Neural progenitor cell (in vitro differentiated cells): ENCODE measurements around the gene ACP7. TPM values are rescaled to one million over a fixed set of nuclear protein-coding genes. Genes with fewer than 3 reads are reported as not detected.
"Not testable (repeated sequence)": the region's sequence is repeated elsewhere in the genome, so short reads cannot be mapped to it uniquely, and the experiment has no call there.

Source experiments
- DNase-seq: peaks from one replicate; pipeline ENCODE4 v3.0.0-alpha.2; 2016; ENCODE audit warnings: low spot score
- H2AFZ ChIP-seq: fragments of 200-600 bp; sonication (generic); replicated peaks from 2 replicates; pipeline ENCODE4 v1.6.1; 2016; ENCODE audit warnings: antibody characterized with exemption
- H3F3A ChIP-seq: fragments of 200-600 bp; sonication (generic); 2 replicates; pipeline ENCODE4 v1.6.1; 2016; ENCODE audit warnings: antibody characterized with exemption, low read depth
- H3K27ac ChIP-seq: fragments of 200-600 bp; sonication (generic); 2 replicates; pipeline ENCODE4 v1.5.1; 2016; ENCODE audit warnings: mild to moderate bottlenecking
- H3K27me3 ChIP-seq: fragments of 200-600 bp; sonication (generic); 2 replicates; pipeline ENCODE4 v1.6.1; 2016; ENCODE audit warnings: mild to moderate bottlenecking, moderate library complexity
- H3K36me3 ChIP-seq: fragments of 200-600 bp; sonication (generic); 2 replicates; pipeline ENCODE4 v1.5.1; 2016
- H3K4me1 ChIP-seq: fragments of 200-600 bp; sonication (generic); 2 replicates; pipeline ENCODE4 v1.6.1; 2016; ENCODE audit warnings: mixed run types
- H3K4me2 ChIP-seq: fragments of 200-600 bp; sonication (generic); 2 replicates; pipeline ENCODE4 v1.6.1; 2016
- H3K4me3 ChIP-seq: fragments of 200-600 bp; sonication (generic); 2 replicates; pipeline ENCODE4 v1.5.1; 2016
- H3K79me2 ChIP-seq: fragments of 200-600 bp; sonication (generic); 2 replicates; pipeline ENCODE4 v1.6.1; 2016; ENCODE audit warnings: low read depth
- H3K9ac ChIP-seq: fragments of 200-600 bp; sonication (generic); 2 replicates; pipeline ENCODE4 v1.6.1; 2016
- H3K9me3 ChIP-seq: fragments of 200-600 bp; sonication (generic); 2 replicates; pipeline ENCODE4 v1.5.1; 2016; ENCODE audit warnings: low read depth
- H4K20me1 ChIP-seq: fragments of 200-600 bp; sonication (generic); 2 replicates; pipeline ENCODE4 v1.6.1; 2016; ENCODE audit warnings: low read depth
- H3K27ac Mint-ChIP-seq: 3 replicates; pipeline ENCODE4 v1.8.0; 2021; ENCODE audit warnings: mixed read lengths
- H3K27me3 Mint-ChIP-seq: 2 replicates; pipeline ENCODE4 v1.8.0; 2022; ENCODE audit warnings: low read depth, mild to moderate bottlenecking, inconsistent platforms, moderate library complexity, mixed read lengths; ENCODE audit not compliant: insufficient read depth
- H3K36me3 Mint-ChIP-seq: 3 replicates; pipeline ENCODE4 v1.8.0; 2021; ENCODE audit warnings: mixed read lengths
- H3K4me1 Mint-ChIP-seq: 3 replicates; pipeline ENCODE4 v1.8.0; 2021; ENCODE audit warnings: mixed read lengths
- H3K4me3 Mint-ChIP-seq: 3 replicates; pipeline ENCODE4 v1.8.0; 2021; ENCODE audit warnings: mild to moderate bottlenecking, moderate library complexity, mixed read lengths
- H3K9me3 Mint-ChIP-seq: 3 replicates; pipeline ENCODE4 v1.8.0; 2020; ENCODE audit warnings: mixed read lengths
- CTCF ChIP-seq: fragments of 200-600 bp; sonication (generic); IDR thresholded peaks from 2 replicates; pipeline ENCODE4 v1.5.1; 2017; ENCODE audit warnings: antibody characterized with exemption, mild to moderate bottlenecking
- EZH2 ChIP-seq: fragments of 200-600 bp; sonication (generic); IDR thresholded peaks from 2 replicates; pipeline ENCODE4 v1.6.1; 2017; ENCODE audit warnings: antibody characterized with exemption, mild to moderate bottlenecking, moderate library complexity
- EZH2phosphoT487 ChIP-seq: fragments of 200-600 bp; sonication (generic); IDR thresholded peaks from 2 replicates; pipeline ENCODE4 v1.6.1; 2017; ENCODE audit warnings: antibody characterized with exemption
- total RNA-seq: library from RNA; depleted of rRNA; stranded (reverse); fragments of >200 nt; gene quantifications from 2 replicates; pipeline ENCODE4 v1.2.3, GENCODE V29; 2015; ENCODE audit warnings: low replicate concordance

The ACP7 gene
- total RNA-seq, 1 donor from 2014 or later, result not detected

GRCh38 chr19:39090881-39091280 lies 6.7 kb downstream of the ACP7 start:
- no peak for TF ChIP-seq CTCF
- TF ChIP-seq EZH2phosphoT487, result no peak
- no peak for TF ChIP-seq EZH2
- H3K27ac Mint-ChIP-seq, result no peak overlapping the region

GRCh38 chr19:39095799-39096540 lies 11.8 kb downstream of the ACP7 start:
- H3K79me2 ChIP-seq, H3K27ac ChIP-seq, H3K9me3 ChIP-seq, H3K27ac Mint-ChIP-seq, H3K36me3 ChIP-seq, H3F3A ChIP-seq, H3K4me2 ChIP-seq, H2AFZ ChIP-seq, H3K36me3 Mint-ChIP-seq, H3K9me3 Mint-ChIP-seq, DNase-seq, H3K4me3 ChIP-seq, H3K4me1 ChIP-seq, H3K4me1 Mint-ChIP-seq, H4K20me1 ChIP-seq, H3K4me3 Mint-ChIP-seq, H3K9ac ChIP-seq: not testable (repeated sequence)
- peaks cover 16% of the 10 kb centered on the region for H3K27me3 Mint-ChIP-seq
- peaks cover 39% of the 10 kb centered on the region for H3K27me3 ChIP-seq

More at GRCh38 chr19:39090881-39091280, 6.7 kb downstream of the ACP7 start:
- Mint-ChIP-seq H3K27me3 (peaks cover 15% of the 10 kb centered on the region), H3K9me3 (no peaks in the 10 kb centered on the region), H3K4me3 (no peak overlapping the region), H3K4me1 (no peaks in the 10 kb centered on the region), H3K36me3 (no peaks in the 10 kb centered on the region)
- no peak overlapping the region for H3K27ac ChIP-seq
- no peak overlapping the region for H3K4me3 ChIP-seq
- H3K4me1 ChIP-seq, result no peaks in the 10 kb centered on the region
- peaks cover 64% of the 10 kb centered on the region for H3K27me3 ChIP-seq
- H3F3A ChIP-seq, result no peaks in the 10 kb centered on the region
- no peak overlapping the region for H3K4me2 ChIP-seq
- DNase-seq, result no peak
- H3K36me3 ChIP-seq, result no peaks in the 10 kb centered on the region
- no peaks in the 10 kb centered on the region for H3K79me2 ChIP-seq
- H4K20me1 ChIP-seq, result no peaks in the 10 kb centered on the region
- no peaks in the 10 kb centered on the region for H3K9me3 ChIP-seq
- H3K9ac ChIP-seq, result no peak overlapping the region
- no peak overlapping the region for H2AFZ ChIP-seq

- no peaks in the 10 kb centered on the region for H3F3A ChIP-seq
- H3K4me3 Mint-ChIP-seq, result no peak overlapping the region
- no peak overlapping the region for H3K4me2 ChIP-seq
- no peak overlapping the region for H2AFZ ChIP-seq
- H3K9me3 Mint-ChIP-seq, result no peaks in the 10 kb centered on the region
- H3K9ac ChIP-seq, result no peak overlapping the region
- peaks cover 30% of the 10 kb centered on the region for H3K27me3 ChIP-seq
- H3K36me3 Mint-ChIP-seq, result no peaks in the 10 kb centered on the region
- no peaks in the 10 kb centered on the region for H3K79me2 ChIP-seq
- H3K9me3 ChIP-seq, result no peaks in the 10 kb centered on the region
- H3K36me3 ChIP-seq, result no peaks in the 10 kb centered on the region
- TF ChIP-seq EZH2phosphoT487, result no peak
- no peak for TF ChIP-seq EZH2
- no peak for TF ChIP-seq CTCF
- DNase-seq, result no peak
- no peak overlapping the region for H3K27ac Mint-ChIP-seq
- H3K27ac ChIP-seq, result no peak overlapping the region
- H4K20me1 ChIP-seq, result no peaks in the 10 kb centered on the region
- H3K4me1 Mint-ChIP-seq, result no peaks in the 10 kb centered on the region
- peaks cover 13% of the 10 kb centered on the region for H3K27me3 Mint-ChIP-seq
- H3K4me3 ChIP-seq, result no peak overlapping the region
- no peaks in the 10 kb centered on the region for H3K4me1 ChIP-seq
Observed at GRCh38 chr19:39097299-39097698, 13.1 kb downstream of the ACP7 start.

- Mint-ChIP-seq H3K4me3 (no peak overlapping the region), H3K9me3 (no peaks in the 10 kb centered on the region), H3K4me1 (no peaks in the 10 kb centered on the region), H3K27me3 (peaks cover 16% of the 10 kb centered on the region), H3K36me3 (no peaks in the 10 kb centered on the region), H3K27ac (no peak overlapping the region)
- H3K27ac ChIP-seq, result no peak overlapping the region
- no peak overlapping the region for H3K9ac ChIP-seq
- no peak for DNase-seq
- no peaks in the 10 kb centered on the region for H4K20me1 ChIP-seq
- peaks cover 30% of the 10 kb centered on the region for H3K27me3 ChIP-seq
- no peak overlapping the region for H2AFZ ChIP-seq
- H3K4me1 ChIP-seq, result no peaks in the 10 kb centered on the region
- no peaks in the 10 kb centered on the region for H3K9me3 ChIP-seq
- no peak overlapping the region for H3K4me3 ChIP-seq
- no peak overlapping the region for H3K4me2 ChIP-seq
- H3K36me3 ChIP-seq, result no peaks in the 10 kb centered on the region
- no peaks in the 10 kb centered on the region for H3F3A ChIP-seq
- TF ChIP-seq EZH2 (no peak), CTCF (no peak), EZH2phosphoT487 (no peak)
- no peaks in the 10 kb centered on the region for H3K79me2 ChIP-seq
Observed at GRCh38 chr19:39097721-39098120, 13.6 kb downstream of the ACP7 start.
